SU-DHL-6 (cell line): ENCODE data around the gene KCNJ16.

ENCODE experiments used
- H2AFZ ChIP-seq: fragments of 200-600 bp; sonication (generic); 2 replicates; pipeline ENCODE4 v1.6.1; 2014; ENCODE audit warnings: low read depth, mild to moderate bottlenecking, moderate library complexity, mixed read lengths, antibody characterized with exemption, low read length; ENCODE audit not compliant: severe bottlenecking
- H3F3A ChIP-seq: fragments of 200-600 bp; shearing (Covaris generic); 2 replicates; pipeline ENCODE4 v1.6.0; 2016; ENCODE audit warnings: antibody characterized with exemption, mild to moderate bottlenecking; ENCODE audit not compliant: insufficient read depth
- H3K27ac ChIP-seq: fragments of 200-600 bp; sonication (generic); 2 replicates; pipeline ENCODE4 v1.5.1; 2016; ENCODE audit warnings: low read depth, mild to moderate bottlenecking, low read length, moderate library complexity, mixed read lengths
- H3K27me3 ChIP-seq: fragments of 200-600 bp; sonication (generic), shearing (Covaris generic); 2 replicates; pipeline ENCODE4 v1.6.0; 2014; ENCODE audit warnings: mild to moderate bottlenecking, low read length
- H3K36me3 ChIP-seq: fragments of 200-600 bp; sonication (generic); 2 replicates; pipeline ENCODE4 v1.6.1; 2014; ENCODE audit warnings: mild to moderate bottlenecking, low read length, mixed read lengths
- H3K4me2 ChIP-seq: fragments of 300-600, 200-600 bp; shearing (Covaris generic), sonication (generic); 2 replicates; pipeline ENCODE4 v1.6.0; 2014; ENCODE audit warnings: low read length, low read depth, mild to moderate bottlenecking; ENCODE audit not compliant: poor library complexity, severe bottlenecking
- H3K4me3 ChIP-seq: fragments of 200-600 bp; sonication (generic); 2 replicates; pipeline ENCODE4 v1.5.1; 2014; ENCODE audit warnings: antibody characterized with exemption, low read length, mild to moderate bottlenecking, mixed read lengths; ENCODE audit not compliant: insufficient read depth, poor library complexity, severe bottlenecking
- H3K79me2 ChIP-seq: fragments of 200-600 bp; sonication (generic); 2 replicates; pipeline ENCODE4 v1.6.1; 2014; ENCODE audit warnings: mild to moderate bottlenecking, low read length, moderate library complexity; ENCODE audit not compliant: insufficient read depth
- H3K9ac ChIP-seq: fragments of 200-600 bp; sonication (generic); 2 replicates; pipeline ENCODE4 v1.7.0; 2014; ENCODE audit warnings: mild to moderate bottlenecking, low read length
- H3K9me2 ChIP-seq: fragments of 200-600 bp; sonication (generic); replicated peaks from 2 replicates; pipeline ENCODE4 v1.6.1; 2014; ENCODE audit warnings: low read length; ENCODE audit not compliant: insufficient read depth
- H3K9me3 ChIP-seq: fragments of 200-600 bp; sonication (generic); 2 replicates; pipeline ENCODE4 v1.6.1; 2014; ENCODE audit warnings: low read length, mixed read lengths; ENCODE audit not compliant: insufficient read depth
- H4K20me1 ChIP-seq: fragments of 200-600 bp; sonication (generic); 2 replicates; pipeline ENCODE4 v1.6.1; 2014; ENCODE audit warnings: low read depth, mild to moderate bottlenecking, antibody characterized with exemption, low read length, moderate library complexity, mixed read lengths
- EZH2phosphoT487 ChIP-seq: fragments of 200-600 bp; sonication (generic), shearing (Covaris generic); conservative IDR thresholded peaks from 2 replicates; pipeline ENCODE4 v1.6.1; 2018; ENCODE audit warnings: mild to moderate bottlenecking, antibody characterized with exemption, low read length, moderate library complexity, mixed read lengths
- TF ChIP-seq, protein P1 (sequence below): fragments of 200-600 bp; sonication (generic); IDR thresholded peaks from one replicate; pipeline ENCODE4 v1.5.1; 2017; ENCODE audit warnings: antibody characterized with exemption, mild to moderate bottlenecking, low read length, moderate library complexity; ENCODE audit not compliant: insufficient read depth, poor library complexity, severe bottlenecking

The KCNJ16 gene

GRCh38 chr17:70168977-70169708, 94.1 kb downstream of the KCNJ16 start, which contains the start of gene KCNJ2:
Gene KCNJ2, plus strand, starts transcription at chr17:70169532. Its CDS starts 5,508 bp downstream, at chr17:70175040.
- no peaks in the 10 kb centered on the region for H3K79me2 ChIP-seq
- no peaks in the 10 kb centered on the region for H3K9me2 ChIP-seq
- H3K9ac ChIP-seq, result peak within 1 kb of the TSS; percentile 50
- TF ChIP-seq, protein P1, sequence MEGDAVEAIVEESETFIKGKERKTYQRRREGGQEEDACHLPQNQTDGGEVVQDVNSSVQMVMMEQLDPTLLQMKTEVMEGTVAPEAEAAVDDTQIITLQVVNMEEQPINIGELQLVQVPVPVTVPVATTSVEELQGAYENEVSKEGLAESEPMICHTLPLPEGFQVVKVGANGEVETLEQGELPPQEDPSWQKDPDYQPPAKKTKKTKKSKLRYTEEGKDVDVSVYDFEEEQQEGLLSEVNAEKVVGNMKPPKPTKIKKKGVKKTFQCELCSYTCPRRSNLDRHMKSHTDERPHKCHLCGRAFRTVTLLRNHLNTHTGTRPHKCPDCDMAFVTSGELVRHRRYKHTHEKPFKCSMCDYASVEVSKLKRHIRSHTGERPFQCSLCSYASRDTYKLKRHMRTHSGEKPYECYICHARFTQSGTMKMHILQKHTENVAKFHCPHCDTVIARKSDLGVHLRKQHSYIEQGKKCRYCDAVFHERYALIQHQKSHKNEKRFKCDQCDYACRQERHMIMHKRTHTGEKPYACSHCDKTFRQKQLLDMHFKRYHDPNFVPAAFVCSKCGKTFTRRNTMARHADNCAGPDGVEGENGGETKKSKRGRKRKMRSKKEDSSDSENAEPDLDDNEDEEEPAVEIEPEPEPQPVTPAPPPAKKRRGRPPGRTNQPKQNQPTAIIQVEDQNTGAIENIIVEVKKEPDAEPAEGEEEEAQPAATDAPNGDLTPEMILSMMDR, result no peak
- no peak for TF ChIP-seq EZH2phosphoT487
- no peaks in the 10 kb centered on the region for H3F3A ChIP-seq
- H2AFZ ChIP-seq, result peak within 1 kb of the TSS; percentile 50
- peak within 1 kb of the TSS; percentile 61 for H3K4me3 ChIP-seq
- H3K27ac ChIP-seq, result no peak within 1 kb of the TSS
- no peaks in the 10 kb centered on the region for H3K36me3 ChIP-seq
- H3K27me3 ChIP-seq, result no peaks in the 10 kb centered on the region
- H3K9me3 ChIP-seq, result no peaks in the 10 kb centered on the region
- H4K20me1 ChIP-seq, result no peaks in the 10 kb centered on the region
- peak within 1 kb of the TSS; percentile 65 for H3K4me2 ChIP-seq

GRCh38 chr17:70169709-70170597, 94.9 kb downstream of the KCNJ16 start:
- Histone ChIP-seq H3K27ac (no peak overlapping the region), H3K36me3 (no peaks in the 10 kb centered on the region)

DNA sequence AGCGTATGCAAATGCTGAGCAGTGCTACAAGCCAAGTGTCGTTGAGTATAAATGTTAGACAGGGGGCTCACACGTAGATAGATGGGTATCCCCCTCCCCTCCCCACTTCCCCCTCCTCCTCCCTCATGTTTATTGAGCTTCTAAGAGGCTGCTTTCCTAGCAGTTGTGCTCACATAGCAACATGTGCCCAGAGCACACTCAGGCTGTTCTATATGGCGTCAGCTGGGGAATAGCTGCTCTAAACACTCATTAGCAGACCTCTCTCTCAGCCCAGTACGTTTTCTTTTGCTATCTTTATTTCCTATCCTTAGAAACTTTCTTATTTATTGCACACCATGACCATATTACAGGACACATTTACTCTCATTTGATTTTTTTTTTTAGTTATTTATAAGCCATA, 96.1 kb downstream of the KCNJ16 start:
- TF ChIP-seq EZH2phosphoT487, result no peak
- TF ChIP-seq, protein P1, result no peak
- Histone ChIP-seq H2AFZ (no peak overlapping the region), H3K79me2 (no peaks in the 10 kb centered on the region), H3K9ac (no peak overlapping the region), H3K4me3 (no peak overlapping the region), H3K27ac (no peak overlapping the region), H3K27me3 (no peaks in the 10 kb centered on the region), H3K36me3 (no peaks in the 10 kb centered on the region), H4K20me1 (no peaks in the 10 kb centered on the region), H3K9me2 (no peaks in the 10 kb centered on the region), H3K4me2 (peak overlapping the region; percentile 65), H3K9me3 (no peaks in the 10 kb centered on the region), H3F3A (no peaks in the 10 kb centered on the region)

More at GRCh38 chr17:70169709-70170597, 94.9 kb downstream of the KCNJ16 start:
- no peaks in the 10 kb centered on the region for H3F3A ChIP-seq
- no peaks in the 10 kb centered on the region for H3K27me3 ChIP-seq
- H3K79me2 ChIP-seq, result no peaks in the 10 kb centered on the region
- H3K4me3 ChIP-seq, result peak overlapping the region; percentile 61
- no peaks in the 10 kb centered on the region for H4K20me1 ChIP-seq
- H3K9me2 ChIP-seq, result no peaks in the 10 kb centered on the region
- H3K4me2 ChIP-seq, result peak overlapping the region; percentile 65
- H3K9me3 ChIP-seq, result no peaks in the 10 kb centered on the region
- H2AFZ ChIP-seq, result peak overlapping the region; percentile 50
- no peak for TF ChIP-seq EZH2phosphoT487
- TF ChIP-seq, protein P1, result no peak
- peak overlapping the region; percentile 50 for H3K9ac ChIP-seq
